K562 (cell line): ENCODE data around the gene EHMT2. TPM values are rescaled to one million over a fixed set of nuclear protein-coding genes. Genes with fewer than 3 reads are reported as not detected.

Source experiments
- CHCHD3 ChIP-seq: fragments of 250-450 bp; sonication (Bioruptor Pico); IDR thresholded peaks from 2 replicates; pipeline ENCODE4 v2.1.2; 2022; ENCODE audit warnings: mild to moderate bottlenecking
- MCM7 ChIP-seq, 2 experiments: fragments of 450-650 bp; IDR thresholded peaks; 2 replicates each; pipeline ENCODE4 v1.6.1; 2016 to 2018
- SRSF9 ChIP-seq: fragments of 200-400 bp; formaldehyde crosslinking; IDR thresholded peaks from 2 replicates; pipeline ENCODE4 v1.6.1; 2017; ENCODE audit warnings: low read depth, low read length, borderline replicate concordance
- TCF3 ChIP-seq: sonication (generic); formaldehyde crosslinking; IDR thresholded peaks from 2 replicates; pipeline ENCODE4 v1.4.0; 2020; ENCODE audit warnings: mild to moderate bottlenecking, missing genetic modification reagents
- TFAM ChIP-seq: fragments of 250-450 bp; sonication (Bioruptor Pico); conservative IDR thresholded peaks from 2 replicates; pipeline ENCODE4 v1.5.0; 2021; ENCODE audit warnings: mild to moderate bottlenecking, moderate library complexity
- TFAP4 ChIP-seq: sonication (generic); formaldehyde crosslinking; IDR thresholded peaks from 2 replicates; pipeline ENCODE4 v1.8.0; 2022; ENCODE audit warnings: missing genetic modification reagents, mild to moderate bottlenecking, moderate library complexity, borderline replicate concordance
- ZBED1 ChIP-seq: IDR thresholded peaks from 2 replicates; pipeline ENCODE4 v1.6.1; 2014
- ZFX ChIP-seq: sonication (generic); formaldehyde crosslinking; IDR thresholded peaks from 2 replicates; pipeline ENCODE4 v1.8.0; 2022; ENCODE audit warnings: mild to moderate bottlenecking, missing genetic modification reagents, moderate library complexity
- ZNF232 ChIP-seq: sonication (generic); formaldehyde crosslinking; IDR thresholded peaks from 2 replicates; pipeline ENCODE4 v1.8.0; 2022; ENCODE audit warnings: mild to moderate bottlenecking, missing genetic modification reagents
- ZNF274 ChIP-seq: IDR thresholded peaks from 2 replicates; pipeline ENCODE4 v1.6.1; 2011; ENCODE audit warnings: low read depth, mild to moderate bottlenecking, low read length, moderate library complexity, borderline replicate concordance
- ZNF407 ChIP-seq: fragments of 450-650 bp; IDR thresholded peaks from 2 replicates; pipeline ENCODE4 v1.6.1; 2016; ENCODE audit warnings: low read depth
- ZNF589 ChIP-seq: fragments of 200-800 bp; sonication (Bioruptor generic); IDR thresholded peaks from 2 replicates; pipeline ENCODE4 v1.6.1; 2016; ENCODE audit warnings: low read depth, missing genetic modification characterization, missing compliant biosample characterization
- ZNF77 ChIP-seq: fragments of 250-450 bp; sonication (Bioruptor Pico); IDR thresholded peaks from 2 replicates; pipeline ENCODE4 v1.5.0; 2020
- polyA plus RNA-seq, 8 experiments: library from polyadenylated mRNA; depleted of rRNA in 4 of 8; stranded (reverse) in 5 of 8; unstranded in 3 of 8; fragments of >200 nt; fragmentation: Nextera tagmentation in 2 of 8; fragmentation: Illumina TruSeq in 1 of 8; extraction: Ambion mirVana in 2 of 8; extraction: Trizol in 1 of 8; gene quantifications; 2 replicates each; pipeline versions ENCODE4 v1.2.1 to v1.2.3, GENCODE V29; 2011 to 2014; ENCODE audit warnings: inconsistent platforms in 1 of 8, missing spikeins in 1 of 8
- total RNA-seq, 7 experiments: library from RNA; depleted of rRNA in 6 of 7; stranded (reverse); fragments of >200 nt in 6 of 7; fragmentation: Illumina TruSeq in 2 of 7; extraction: Trizol in 2 of 7; gene quantifications; 2 replicates each; pipeline versions ENCODE4 v1.2.1 to v1.2.3, GENCODE V29; 2011 to 2021; ENCODE audit warnings: low replicate concordance in 1 of 7
- TF ChIP-seq, protein P1 (sequence below): sonication (generic); formaldehyde crosslinking; IDR thresholded peaks from 2 replicates; pipeline ENCODE4 v1.5.0; 2020; ENCODE audit warnings: missing genetic modification reagents
- TF ChIP-seq, protein P2 (sequence below): sonication (generic); formaldehyde crosslinking; IDR thresholded peaks from 2 replicates; pipeline ENCODE4 v1.9.0; 2022; ENCODE audit warnings: mild to moderate bottlenecking, missing genetic modification reagents
- TF ChIP-seq, protein P3 (sequence below): fragments of 250-450 bp; sonication (Bioruptor Pico); IDR thresholded peaks from 2 replicates; pipeline ENCODE4 v1.5.0; 2021; ENCODE audit warnings: mild to moderate bottlenecking, borderline replicate concordance

The EHMT2 gene
- total and polyA plus RNA-seq, 9 of the 15 experiments (the other 6 are each of a cell fraction or from before 2014, with no cell fraction given), result 2.1 to 63.8 (median 38.5) TPM

- TF ChIP-seq ZNF407 (no peak), TFAM (CRISPR knock-in tag) (no peak), ZBED1 (no peak; the same call in 1 of the 2 replicates), TCF3 (CRISPR knock-in tag) (no peak), ZNF232 (no peak), CHCHD3 (CRISPR knock-in tag) (no peak), ZNF274 (no peak), ZNF77 (0 out of 2 replicates have a peak, but pooled peaks have one; percentile 46), ZNF589 (CRISPR knock-in tag) (0 out of 2 replicates have a peak, but pooled peaks have one; percentile 38), MCM7 (IDR thresholded peaks at IDR 0.05) (no peak), SRSF9 (no peak), ZFX (CRISPR knock-in tag) (no peak; the same call in 1 of the 2 replicates), TFAP4 (peak; percentile 71)
- TF ChIP-seq, protein P1, sequence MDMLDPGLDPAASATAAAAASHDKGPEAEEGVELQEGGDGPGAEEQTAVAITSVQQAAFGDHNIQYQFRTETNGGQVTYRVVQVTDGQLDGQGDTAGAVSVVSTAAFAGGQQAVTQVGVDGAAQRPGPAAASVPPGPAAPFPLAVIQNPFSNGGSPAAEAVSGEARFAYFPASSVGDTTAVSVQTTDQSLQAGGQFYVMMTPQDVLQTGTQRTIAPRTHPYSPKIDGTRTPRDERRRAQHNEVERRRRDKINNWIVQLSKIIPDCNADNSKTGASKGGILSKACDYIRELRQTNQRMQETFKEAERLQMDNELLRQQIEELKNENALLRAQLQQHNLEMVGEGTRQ (CRISPR knock-in tag), result 0 out of 2 replicates have a peak, but pooled peaks have one; percentile 16
- TF ChIP-seq, protein P2, sequence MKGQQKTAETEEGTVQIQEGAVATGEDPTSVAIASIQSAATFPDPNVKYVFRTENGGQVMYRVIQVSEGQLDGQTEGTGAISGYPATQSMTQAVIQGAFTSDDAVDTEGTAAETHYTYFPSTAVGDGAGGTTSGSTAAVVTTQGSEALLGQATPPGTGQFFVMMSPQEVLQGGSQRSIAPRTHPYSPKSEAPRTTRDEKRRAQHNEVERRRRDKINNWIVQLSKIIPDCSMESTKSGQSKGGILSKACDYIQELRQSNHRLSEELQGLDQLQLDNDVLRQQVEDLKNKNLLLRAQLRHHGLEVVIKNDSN (CRISPR knock-in tag), result no peak
- TF ChIP-seq, protein P3, sequence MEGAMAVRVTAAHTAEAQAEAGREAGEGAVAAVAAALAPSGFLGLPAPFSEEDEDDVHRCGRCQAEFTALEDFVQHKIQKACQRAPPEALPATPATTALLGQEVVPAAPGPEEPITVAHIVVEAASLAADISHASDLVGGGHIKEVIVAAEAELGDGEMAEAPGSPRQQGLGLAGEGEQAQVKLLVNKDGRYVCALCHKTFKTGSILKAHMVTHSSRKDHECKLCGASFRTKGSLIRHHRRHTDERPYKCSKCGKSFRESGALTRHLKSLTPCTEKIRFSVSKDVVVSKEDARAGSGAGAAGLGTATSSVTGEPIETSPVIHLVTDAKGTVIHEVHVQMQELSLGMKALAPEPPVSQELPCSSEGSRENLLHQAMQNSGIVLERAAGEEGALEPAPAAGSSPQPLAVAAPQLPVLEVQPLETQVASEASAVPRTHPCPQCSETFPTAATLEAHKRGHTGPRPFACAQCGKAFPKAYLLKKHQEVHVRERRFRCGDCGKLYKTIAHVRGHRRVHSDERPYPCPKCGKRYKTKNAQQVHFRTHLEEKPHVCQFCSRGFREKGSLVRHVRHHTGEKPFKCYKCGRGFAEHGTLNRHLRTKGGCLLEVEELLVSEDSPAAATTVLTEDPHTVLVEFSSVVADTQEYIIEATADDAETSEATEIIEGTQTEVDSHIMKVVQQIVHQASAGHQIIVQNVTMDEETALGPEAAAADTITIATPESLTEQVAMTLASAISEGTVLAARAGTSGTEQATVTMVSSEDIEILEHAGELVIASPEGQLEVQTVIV, result no peak
Measured at GRCh38 chr6:31901415-31901952, 4.0 kb upstream of the EHMT2 start (continued).
